ENCODE results near the gene DNAJC9.
A peak's percentile ranks its signal among the peaks of the same experiment; 100 is the strongest.
"Not testable (repeated sequence)": the region's sequence is repeated elsewhere in the genome, so short reads cannot be mapped to it uniquely, and the experiment has no call there.

DNAJC9 gene

GRCh38 chr10:73261362-73261995, 14.4 kb upstream of the DNAJC9 start:
- no peak overlapping the region for H3K9ac ChIP-seq (ENCODE audit: low read length)
- H3K79me2 ChIP-seq (ENCODE audit: insufficient read depth, low read length): no peaks in the 10 kb centered on the region
- H3K4me3 ChIP-seq (ENCODE audit: low read depth, low read length, poor library complexity, severe bottlenecking): no peak overlapping the region
- no peaks in the 10 kb centered on the region for H3K9me2 ChIP-seq (ENCODE audit: low read depth, low read length)
- no peaks in the 10 kb centered on the region for H3K4me1 ChIP-seq (ENCODE audit: insufficient read depth, low read length, severe bottlenecking)
- no peaks in the 10 kb centered on the region for H4K20me1 ChIP-seq (ENCODE audit: insufficient read depth, low read length)
- H3K27ac ChIP-seq (ENCODE audit: low read depth, low read length, poor library complexity, severe bottlenecking): no peak overlapping the region
- no peak overlapping the region for H3K4me2 ChIP-seq (ENCODE audit: low read length)
- no peaks in the 10 kb centered on the region for H3F3A ChIP-seq (ENCODE audit: insufficient read depth, low read length)
- 0 out of 2 replicates have a peak, but pooled peaks cover 2% of the 10 kb centered on the region for H3K9me3 ChIP-seq (ENCODE audit: low read length)
- H3K27me3 ChIP-seq (ENCODE audit: insufficient read depth, low read length): no peaks in the 10 kb centered on the region
- H2AFZ ChIP-seq (ENCODE audit: low read length): no peak overlapping the region
- TF ChIP-seq CTCF (IDR thresholded peaks at IDR 0.05; ENCODE audit: low read length) (no peak), EZH2 (IDR thresholded peaks at IDR 0.05; ENCODE audit: borderline replicate concordance, low read length) (no peak)
- H3K36me3 ChIP-seq (ENCODE audit: insufficient read depth, low read length): no peaks in the 10 kb centered on the region

- H3K4me3 ChIP-seq (ENCODE audit: low read depth, low read length, poor library complexity, severe bottlenecking); H3K27ac ChIP-seq (ENCODE audit: low read depth, low read length, poor library complexity, severe bottlenecking); H3K36me3 ChIP-seq (ENCODE audit: insufficient read depth, low read length); H3K9me2 ChIP-seq (ENCODE audit: low read depth, low read length); H3F3A ChIP-seq (ENCODE audit: insufficient read depth, low read length); H3K9ac ChIP-seq (ENCODE audit: low read length); H3K79me2 ChIP-seq (ENCODE audit: insufficient read depth, low read length); H3K4me2 ChIP-seq (ENCODE audit: low read length); H3K27me3 ChIP-seq (ENCODE audit: insufficient read depth, low read length); H3K4me1 ChIP-seq (ENCODE audit: insufficient read depth, low read length, severe bottlenecking); H2AFZ ChIP-seq (ENCODE audit: low read length); H4K20me1 ChIP-seq (ENCODE audit: insufficient read depth, low read length); H3K9me3 ChIP-seq (ENCODE audit: low read length): not testable (repeated sequence)
These were observed 11.6 kb upstream of the DNAJC9 start for GRCh38 chr10:73258612-73259011.

- H3K4me1 ChIP-seq (ENCODE audit: insufficient read depth, low read length, severe bottlenecking): peaks cover 46% of the 10 kb centered on the region
- no peaks in the 10 kb centered on the region for H3K27me3 ChIP-seq (ENCODE audit: insufficient read depth, low read length)
- H4K20me1 ChIP-seq (ENCODE audit: insufficient read depth, low read length): no peaks in the 10 kb centered on the region
- H3K4me3 ChIP-seq (ENCODE audit: low read depth, low read length, poor library complexity, severe bottlenecking): peak overlapping the region; percentile 89
- H3K9ac ChIP-seq (ENCODE audit: low read length): peak overlapping the region; percentile 97
- peak overlapping the region; percentile 100 for H3K4me2 ChIP-seq (ENCODE audit: low read length)
- H3K36me3 ChIP-seq (ENCODE audit: insufficient read depth, low read length): peaks cover 34% of the 10 kb centered on the region; the same call in 1 of the 2 replicates
- H2AFZ ChIP-seq (ENCODE audit: low read length): no peak overlapping the region
- H3F3A ChIP-seq (ENCODE audit: insufficient read depth, low read length): no peaks in the 10 kb centered on the region; the same call in 1 of the 2 replicates
- no peaks in the 10 kb centered on the region for H3K9me3 ChIP-seq (ENCODE audit: low read length)
- no peak for TF ChIP-seq EZH2 (IDR thresholded peaks at IDR 0.05; ENCODE audit: borderline replicate concordance, low read length)
- peak; percentile 17; the same call in 1 of the 2 replicates for TF ChIP-seq CTCF (IDR thresholded peaks at IDR 0.05; ENCODE audit: low read length)
- peaks cover 27% of the 10 kb centered on the region for H3K79me2 ChIP-seq (ENCODE audit: insufficient read depth, low read length)
- H3K9me2 ChIP-seq (ENCODE audit: low read depth, low read length): no peaks in the 10 kb centered on the region
- H3K27ac ChIP-seq (ENCODE audit: low read depth, low read length, poor library complexity, severe bottlenecking): peak overlapping the region; percentile 76
These were observed 6.1 kb upstream of the DNAJC9 start for GRCh38 chr10:73253225-73253555.
